Lower leg skin (tissue), 3 donors: ENCODE results near the gene ERG.

Experiments used
- CTCF ChIP-seq, 3 donors: fragments of 450-650 bp; IDR thresholded peaks; one replicate each; pipeline ENCODE4 v1.5.1; 2016; ENCODE audit warnings: antibody characterized with exemption in 3 of 3, mild to moderate bottlenecking in 3 of 3, moderate library complexity in 2 of 3
- POLR2A ChIP-seq, 2 donors: fragments of 450-650 bp; IDR thresholded peaks; one replicate each; pipeline ENCODE4 v1.6.1; 2016 to 2017; ENCODE audit warnings: antibody characterized with exemption in 2 of 2, mild to moderate bottlenecking in 1 of 2, moderate library complexity in 1 of 2

GRCh38 chr21:38354746-38355145 is 143.5 kb downstream of the ERG start:
- no peak for TF ChIP-seq CTCF (IDR thresholded peaks at IDR 0.05)
- TF ChIP-seq POLR2A (IDR thresholded peaks at IDR 0.05), result no peak
